K562 (cell line): Measurements from ENCODE around the gene LPIN3. TPM values are rescaled to one million over a fixed set of nuclear protein-coding genes. Genes with fewer than 3 reads are reported as not detected.

Source experiments
- ATAC-seq: fragments of 200-7000 bp; cut with Tn5 transposase; 3 replicates; pipeline ENCODE4 v1.9.1; 2020; ENCODE audit warnings: moderate library complexity
- BruUV-seq: library from RNA; stranded (reverse); fragments of 400-500 nt; replicated peaks from 2 replicates; lab custom pipeline; 2021; lab: Mats Ljungman, UMichigan
- CTCF ChIA-PET: fragments of 300-600 bp; formaldehyde crosslinking; extraction: SDS; loops from one replicate; lab custom pipeline; 2021; ENCODE audit warnings: low intra/inter-chr PET ratio; lab: Yijun Ruan, JAX
- POLR2A ChIA-PET: fragments of 300-600, 350-650 bp; sonication (Branson Sonifier 250); formaldehyde crosslinking; extraction: SDS; loops from one replicate; lab custom pipeline; 2021; ENCODE audit warnings: antibody characterized with exemption, inconsistent platforms; lab: Yijun Ruan, JAX
- DNase-seq, 4 experiments: peaks; one replicate each; pipeline versions ENCODE4 v3.0.0 to v3.0.0-alpha.2; 2011 to 2018; ENCODE audit warnings: low spot score in 3 of 4, mixed read lengths in 3 of 4; ENCODE audit errors: extremely low read depth in 1 of 4
- FAIRE-seq: peaks from 2 replicates; lab custom pipeline; 2011; peaks lifted over from hg19 to GRCh38; lab: Jason Lieb, UNC
- H2AFZ ChIP-seq: 2 replicates; pipeline ENCODE4 v1.6.0; 2011; ENCODE audit warnings: low read depth, low read length, control low read depth, inconsistent platforms
- H3K27ac ChIP-seq: fragments of 200-600 bp; 3 replicates; pipeline ENCODE4 v1.8.0; 2011; ENCODE audit warnings: low read depth, mild to moderate bottlenecking, control low read depth, inconsistent platforms, low read length, moderate library complexity, mixed read lengths; ENCODE audit errors: extremely low read depth
- H3K27me3 ChIP-seq, 2 experiments: fragments of 300-600 bp in 1 of 2; 2 replicates in 1 of 2; 3 replicates in 1 of 2; pipeline versions ENCODE4 v1.6.0 to v1.8.0; 2011; ENCODE audit warnings: inconsistent platforms in 2 of 2, low read length in 2 of 2, mild to moderate bottlenecking in 1 of 2, mixed read lengths in 1 of 2, moderate library complexity in 1 of 2; ENCODE audit not compliant: control insufficient read depth in 2 of 2, insufficient read depth in 2 of 2
- H3K36me3 ChIP-seq: fragments of 300-600 bp; 3 replicates; pipeline ENCODE4 v1.8.0; 2011; ENCODE audit warnings: mild to moderate bottlenecking, low read length, inconsistent platforms; ENCODE audit not compliant: control insufficient read depth, insufficient read depth
- H3K4me1 ChIP-seq, 2 experiments: fragments of 200-600 bp in 1 of 2; replicated peaks in 1 of 2; 2 replicates in 1 of 2; 3 replicates in 1 of 2; pipeline versions ENCODE4 v1.5.1 to v1.8.0; 2011; ENCODE audit warnings: inconsistent platforms in 2 of 2, low read length in 2 of 2, mild to moderate bottlenecking in 1 of 2, mixed read lengths in 1 of 2, moderate library complexity in 1 of 2; ENCODE audit not compliant: control insufficient read depth in 2 of 2, insufficient read depth in 2 of 2
- H3K4me2 ChIP-seq: 2 replicates; pipeline ENCODE4 v1.6.1; 2011; ENCODE audit warnings: low read length, control low read depth, inconsistent platforms, mixed read lengths; ENCODE audit not compliant: insufficient read depth
- H3K4me3 ChIP-seq: fragments of 200-600 bp; sonication (generic), shearing (Covaris generic); 2 replicates; pipeline ENCODE4 v1.5.1; 2016; ENCODE audit warnings: control low read depth, inconsistent platforms
- H3K79me2 ChIP-seq: fragments of 200-600 bp; 3 replicates; pipeline ENCODE4 v1.8.0; 2011; ENCODE audit warnings: low read length, inconsistent platforms; ENCODE audit not compliant: control insufficient read depth, insufficient read depth
- H3K9ac ChIP-seq, 2 experiments: 2 replicates each; pipeline versions ENCODE4 v1.6.0 to v1.6.1; 2011; ENCODE audit warnings: low read depth in 2 of 2, low read length in 2 of 2, control low read depth in 1 of 2, inconsistent platforms in 1 of 2, mild to moderate bottlenecking in 1 of 2, mixed read lengths in 1 of 2; ENCODE audit not compliant: insufficient read depth in 1 of 2
- H3K9me1 ChIP-seq: one replicate; pipeline ENCODE4 v1.6.0; 2011; ENCODE audit warnings: inconsistent platforms, mild to moderate bottlenecking, low read length, moderate library complexity; ENCODE audit not compliant: control insufficient read depth, insufficient read depth
- H3K9me3 ChIP-seq: replicated peaks from 2 replicates; pipeline ENCODE4 v1.5.1; 2011; ENCODE audit warnings: low read depth, low read length, inconsistent platforms; ENCODE audit not compliant: control insufficient read depth, insufficient read depth
- H4K20me1 ChIP-seq: replicated peaks from 2 replicates; pipeline ENCODE4 v1.6.1; 2011; ENCODE audit warnings: low read length, inconsistent platforms, mixed read lengths; ENCODE audit not compliant: control insufficient read depth, insufficient read depth
- BMI1 ChIP-seq: fragments of 150-350 bp; IDR thresholded peaks from 2 replicates; pipeline ENCODE4 v1.6.1; 2014; ENCODE audit warnings: low read length
- FOXA3 ChIP-seq, 2 experiments: fragments of 450-650 bp in 1 of 2; sonication (generic) in 1 of 2; formaldehyde crosslinking; IDR thresholded peaks in 1 of 2; conservative IDR thresholded peaks in 1 of 2; 2 replicates each; pipeline versions ENCODE4 v1.4.0 to v1.8.0; 2020 to 2022; ENCODE audit warnings: mild to moderate bottlenecking in 2 of 2, missing genetic modification reagents in 1 of 2
- HDAC8 ChIP-seq: fragments of 450-650 bp; IDR thresholded peaks from 2 replicates; pipeline ENCODE4 v1.6.1; 2016; ENCODE audit warnings: mild to moderate bottlenecking, missing genetic modification characterization, moderate library complexity, missing compliant biosample characterization
- HIVEP1 ChIP-seq: fragments of 250-450 bp; sonication (Bioruptor Pico); IDR thresholded peaks from 2 replicates; pipeline ENCODE4 v1.4.0; 2020; ENCODE audit warnings: mild to moderate bottlenecking
- PHF21A ChIP-seq: fragments of 450-650 bp; IDR thresholded peaks from 2 replicates; pipeline ENCODE4 v1.6.1; 2017; ENCODE audit warnings: low read depth, borderline replicate concordance
- RAD51 ChIP-seq: fragments of 450-650 bp; IDR thresholded peaks from 2 replicates; pipeline ENCODE4 v1.7.1; 2016; ENCODE audit warnings: low read depth, mild to moderate bottlenecking, borderline replicate concordance
- SMARCB1 ChIP-seq: IDR thresholded peaks from 2 replicates; pipeline ENCODE4 v1.6.1; 2011; ENCODE audit warnings: improper control_type of control experiment, low read depth; ENCODE audit not compliant: insufficient read length
- VEZF1 ChIP-seq: fragments of 200-800 bp; sonication (Bioruptor generic); IDR thresholded peaks from 2 replicates; pipeline ENCODE4 v1.6.1; 2017; ENCODE audit warnings: missing genetic modification characterization, missing compliant biosample characterization
- XRCC4 ChIP-seq: IDR thresholded peaks from one replicate; pipeline ENCODE4 v1.6.1; 2011; ENCODE audit not compliant: insufficient read depth, insufficient read length; ENCODE audit errors: extremely low read depth
- ZBTB1 ChIP-seq: sonication (generic); formaldehyde crosslinking; IDR thresholded peaks from 2 replicates; pipeline ENCODE4 v1.8.1; 2023; ENCODE audit warnings: missing genetic modification reagents, low read depth, mild to moderate bottlenecking, borderline replicate concordance
- ZNF274 ChIP-seq: IDR thresholded peaks from 2 replicates; pipeline ENCODE4 v1.6.1; 2011; ENCODE audit warnings: low read depth, mild to moderate bottlenecking, low read length, moderate library complexity, borderline replicate concordance
- ZNF583 ChIP-seq: fragments of 250-450 bp; sonication (Bioruptor Pico); IDR thresholded peaks from 2 replicates; pipeline ENCODE4 v1.4.0; 2020
- ZNF586 ChIP-seq: fragments of 450-650 bp; formaldehyde crosslinking; conservative IDR thresholded peaks from 2 replicates; pipeline ENCODE4 v1.4.0; 2020; ENCODE audit warnings: mild to moderate bottlenecking, moderate library complexity
- ZNF707 ChIP-seq: fragments of 250-450 bp; sonication (Bioruptor Pico); conservative IDR thresholded peaks from 2 replicates; pipeline ENCODE4 v1.8.0; 2022; ENCODE audit warnings: inconsistent platforms, mild to moderate bottlenecking, moderate library complexity
- WGBS: fragments of 100-300 bp; shearing (Covaris generic); methylation state at CpG from one replicate; pipeline ENCODE4 v1.1.6; 2016; ENCODE audit warnings: low coverage, mixed read lengths; ENCODE audit not compliant: insufficient coverage; ENCODE audit errors: missing lambda C conversion rate; 5-methylcytosine and 5-hydroxymethylcytosine counted together
- in situ Hi-C: fragments of 300-500 bp; cut with MboI; formaldehyde crosslinking; loops from 4 replicates; pipeline ENCODE4 v1.15.0; 2018; ENCODE audit warnings: inconsistent platforms, mixed read lengths
- intact Hi-C: fragments of 100-400 bp; cut with micrococcal nuclease; formaldehyde crosslinking; loops from 2 replicates; pipeline ENCODE4 v1.14.2; 2022
- polyA plus RNA-seq, 8 experiments: library from polyadenylated mRNA; depleted of rRNA in 4 of 8; stranded (reverse) in 5 of 8; unstranded in 3 of 8; fragments of >200 nt; fragmentation: Nextera tagmentation in 2 of 8; fragmentation: Illumina TruSeq in 1 of 8; extraction: Ambion mirVana in 2 of 8; extraction: Trizol in 1 of 8; gene quantifications; 2 replicates each; pipeline versions ENCODE4 v1.2.1 to v1.2.3, GENCODE V29; 2011 to 2014; ENCODE audit warnings: inconsistent platforms in 1 of 8, missing spikeins in 1 of 8
- total RNA-seq, 7 experiments: library from RNA; depleted of rRNA in 6 of 7; stranded (reverse); fragments of >200 nt in 6 of 7; fragmentation: Illumina TruSeq in 2 of 7; extraction: Trizol in 2 of 7; gene quantifications; 2 replicates each; pipeline versions ENCODE4 v1.2.1 to v1.2.3, GENCODE V29; 2011 to 2021; ENCODE audit warnings: low replicate concordance in 1 of 7
- TF ChIP-seq, protein P1 (sequence below): sonication (generic); formaldehyde crosslinking; IDR thresholded peaks from 2 replicates; pipeline ENCODE4 v1.8.1; 2023; ENCODE audit warnings: mild to moderate bottlenecking, missing genetic modification reagents

LPIN3 gene
- total and polyA plus RNA-seq, 9 of the 15 experiments (the other 6 are each of a cell fraction or from before 2014, with no cell fraction given) = 2.2 to 10.4 (median 5.9) TPM

DNA sequence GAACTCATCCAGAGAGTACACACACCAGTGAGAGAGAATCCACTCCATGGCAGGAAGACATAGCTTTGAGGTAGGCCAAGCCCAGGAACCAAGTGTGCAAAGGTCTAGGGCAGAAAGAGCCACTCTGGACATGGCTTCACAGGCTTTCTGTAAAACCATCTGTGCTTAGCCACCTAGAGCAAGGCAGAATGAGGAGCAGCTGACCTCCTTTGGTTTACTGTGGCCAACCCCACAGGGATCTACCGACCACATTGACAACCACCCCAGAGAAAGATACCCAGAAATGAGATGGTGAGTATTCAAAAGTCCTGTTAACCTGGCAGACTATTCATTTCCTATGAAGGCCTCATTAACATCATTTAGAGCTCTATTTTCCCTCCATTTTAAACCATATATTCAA is 33.6 kb upstream of the LPIN3 start:
- BruUV-seq = no TSS peak
- no peak overlapping the region for H2AFZ ChIP-seq
- POLR2A ChIA-PET = interaction anchor here (0.6 to 2.5 kb wide), 2 partner anchors 9 to 15 kb away, joined by 3 to 10 read pairs; no protein-coding TSS in a partner anchor
- no peak for DNase-seq
- intact Hi-C loops = no loop called here
- H3K36me3 ChIP-seq = no peaks in the 10 kb centered on the region
- H3K9me3 ChIP-seq = no peaks in the 10 kb centered on the region
- H3K9ac ChIP-seq = no peak overlapping the region
- FAIRE-seq = no peak
- CTCF ChIA-PET = no interaction called here
- H4K20me1 ChIP-seq = no peaks in the 10 kb centered on the region
- peaks cover 26% of the 10 kb centered on the region; the same call in 2 of the 3 replicates for H3K79me2 ChIP-seq
- H3K9me1 ChIP-seq = no peaks in the 10 kb centered on the region
- H3K4me2 ChIP-seq = no peak overlapping the region
- no peak overlapping the region for H3K4me3 ChIP-seq
- H3K27me3 ChIP-seq = no peaks in the 10 kb centered on the region
- no peak overlapping the region for H3K27ac ChIP-seq
- no peak for ATAC-seq
- in situ Hi-C loops = no loop called here
- 63% methylated on average over 1 of the region's 1 CpG for WGBS
- peaks cover 7 to 27% of the 10 kb centered on the region in 2 experiments for H3K4me1 ChIP-seq
- TF ChIP-seq FOXA3 (CRISPR knock-in tag; conservative IDR thresholded peaks at IDR 0.05 in 1 of 2, IDR thresholded peaks at IDR 0.05 in 1 of 2) = no peak
- TF ChIP-seq RAD51 = no peak
- no peak for TF ChIP-seq HDAC8 (tag)
- no peak for TF ChIP-seq ZNF583 (CRISPR knock-in tag)
- no peak for TF ChIP-seq HIVEP1 (CRISPR knock-in tag)
- TF ChIP-seq ZNF707 = no peak
- no peak for TF ChIP-seq ZNF274
- TF ChIP-seq XRCC4 = no peak
- no peak for TF ChIP-seq BMI1
- no peak for TF ChIP-seq VEZF1
- TF ChIP-seq, protein P1, sequence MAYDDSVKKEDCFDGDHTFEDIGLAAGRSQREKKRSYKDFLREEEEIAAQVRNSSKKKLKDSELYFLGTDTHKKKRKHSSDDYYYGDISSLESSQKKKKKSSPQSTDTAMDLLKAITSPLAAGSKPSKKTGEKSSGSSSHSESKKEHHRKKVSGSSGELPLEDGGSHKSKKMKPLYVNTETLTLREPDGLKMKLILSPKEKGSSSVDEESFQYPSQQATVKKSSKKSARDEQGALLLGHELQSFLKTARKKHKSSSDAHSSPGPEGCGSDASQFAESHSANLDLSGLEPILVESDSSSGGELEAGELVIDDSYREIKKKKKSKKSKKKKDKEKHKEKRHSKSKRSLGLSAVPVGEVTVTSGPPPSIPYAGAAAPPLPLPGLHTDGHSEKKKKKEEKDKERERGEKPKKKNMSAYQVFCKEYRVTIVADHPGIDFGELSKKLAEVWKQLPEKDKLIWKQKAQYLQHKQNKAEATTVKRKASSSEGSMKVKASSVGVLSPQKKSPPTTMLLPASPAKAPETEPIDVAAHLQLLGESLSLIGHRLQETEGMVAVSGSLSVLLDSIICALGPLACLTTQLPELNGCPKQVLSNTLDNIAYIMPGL (CRISPR knock-in tag) = no peak
- TF ChIP-seq ZBTB1 = no peak
- no peak for TF ChIP-seq PHF21A
- TF ChIP-seq ZNF586 (CRISPR knock-in tag) = no peak
- TF ChIP-seq SMARCB1 = no peak
